ENCODE results near the gene NLRC4.
"Not testable (repeated sequence)": the region's sequence is repeated elsewhere in the genome, so short reads cannot be mapped to it uniquely, and the experiment has no call there.

DNA sequence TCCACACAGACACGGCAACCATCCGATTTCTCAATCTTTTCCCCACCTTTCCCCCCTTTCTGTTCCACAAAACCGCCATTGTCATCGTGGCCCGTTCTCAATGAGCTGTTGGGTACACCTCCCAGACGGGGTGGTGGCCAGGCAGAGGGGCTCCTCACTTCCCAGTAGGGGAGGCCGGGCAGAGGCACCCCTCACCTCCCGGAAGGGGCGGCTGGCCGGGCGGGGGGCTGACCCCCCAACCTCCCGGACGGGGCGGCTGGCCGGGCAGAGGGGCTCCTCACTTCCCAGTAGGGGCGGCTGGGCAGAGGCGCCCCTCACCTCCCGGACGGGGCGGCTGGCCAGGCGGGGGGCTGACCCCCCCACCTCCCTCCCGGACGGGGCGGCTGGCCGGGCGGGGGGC is 28.8 kb upstream of the NLRC4 start:
- TF ChIP-seq, protein P1, sequence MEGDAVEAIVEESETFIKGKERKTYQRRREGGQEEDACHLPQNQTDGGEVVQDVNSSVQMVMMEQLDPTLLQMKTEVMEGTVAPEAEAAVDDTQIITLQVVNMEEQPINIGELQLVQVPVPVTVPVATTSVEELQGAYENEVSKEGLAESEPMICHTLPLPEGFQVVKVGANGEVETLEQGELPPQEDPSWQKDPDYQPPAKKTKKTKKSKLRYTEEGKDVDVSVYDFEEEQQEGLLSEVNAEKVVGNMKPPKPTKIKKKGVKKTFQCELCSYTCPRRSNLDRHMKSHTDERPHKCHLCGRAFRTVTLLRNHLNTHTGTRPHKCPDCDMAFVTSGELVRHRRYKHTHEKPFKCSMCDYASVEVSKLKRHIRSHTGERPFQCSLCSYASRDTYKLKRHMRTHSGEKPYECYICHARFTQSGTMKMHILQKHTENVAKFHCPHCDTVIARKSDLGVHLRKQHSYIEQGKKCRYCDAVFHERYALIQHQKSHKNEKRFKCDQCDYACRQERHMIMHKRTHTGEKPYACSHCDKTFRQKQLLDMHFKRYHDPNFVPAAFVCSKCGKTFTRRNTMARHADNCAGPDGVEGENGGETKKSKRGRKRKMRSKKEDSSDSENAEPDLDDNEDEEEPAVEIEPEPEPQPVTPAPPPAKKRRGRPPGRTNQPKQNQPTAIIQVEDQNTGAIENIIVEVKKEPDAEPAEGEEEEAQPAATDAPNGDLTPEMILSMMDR (IDR thresholded peaks at IDR 0.05; ENCODE audit: extremely low read depth in 1 of 2, insufficient read depth in 1 of 2, low read depth in 1 of 2, low read length in 2 of 2) = not testable (repeated sequence)
- not testable (repeated sequence) for TF ChIP-seq JUN (IDR thresholded peaks at IDR 0.05; ENCODE audit: borderline replicate concordance, insufficient read depth, insufficient read length, low read depth)
